GM12878 (cell line): ENCODE measurements around the gene KRTAP24-1. TPM values are rescaled to one million over a fixed set of nuclear protein-coding genes. Genes with fewer than 3 reads are reported as not detected.

Experiments
- ATAC-seq: fragments of 200-7000 bp; cut with Tn5 transposase; 3 replicates; pipeline ENCODE4 v1.9.1; 2020; ENCODE audit warnings: mild to moderate bottlenecking, moderate library complexity
- BruUV-seq: library from RNA; stranded (reverse); fragments of 400-500 nt; replicated peaks from 2 replicates; lab custom pipeline; 2021; lab: Mats Ljungman, UMichigan
- CTCF ChIA-PET: fragments of 300-600 bp; sonication (Branson Sonifier 250); formaldehyde crosslinking; extraction: SDS; loops from one replicate; lab custom pipeline; 2021; ENCODE audit warnings: inconsistent platforms; lab: Yijun Ruan, JAX
- POLR2A ChIA-PET: fragments of 350-600 bp; formaldehyde crosslinking; extraction: SDS; loops from one replicate; lab custom pipeline; 2021; ENCODE audit warnings: inconsistent platforms; lab: Charles Lee
- RAD21 ChIA-PET: fragments of 300-600 bp; sonication (Branson Sonifier 250); formaldehyde crosslinking; loops from one replicate; lab custom pipeline; 2023; ENCODE audit warnings: antibody characterized with exemption; ENCODE audit not compliant: unreplicated experiment; lab: Charles Lee
- SMC1A ChIA-PET: fragments of 300-600 bp; sonication (Branson Sonifier 250); formaldehyde crosslinking; loops from one replicate; lab custom pipeline; 2023; ENCODE audit not compliant: unreplicated experiment, uncharacterized antibody; lab: Charles Lee
- DNase-seq: peaks from one replicate; pipeline ENCODE4 v3.0.0-alpha.2; 2011; ENCODE audit warnings: low read depth, low spot score
- FAIRE-seq: peaks from 3 replicates; lab custom pipeline; 2011; peaks lifted over from hg19 to GRCh38; lab: Jason Lieb, UNC
- H2AFZ ChIP-seq: 2 replicates; pipeline ENCODE4 v1.6.0; 2011; ENCODE audit warnings: low read depth, low read length, control low read depth; ENCODE audit not compliant: control insufficient read depth
- H3K27ac ChIP-seq: 2 replicates; pipeline ENCODE4 v1.5.1; 2011; ENCODE audit warnings: control low read depth; ENCODE audit not compliant: control insufficient read depth, insufficient read depth
- H3K27me3 ChIP-seq, 2 experiments: replicated peaks in 1 of 2; 2 replicates each; pipeline versions ENCODE4 v1.6.0 to v1.6.1; 2011; ENCODE audit warnings: low read length in 1 of 2; ENCODE audit not compliant: control insufficient read depth in 2 of 2, insufficient read depth in 2 of 2
- H3K36me3 ChIP-seq, 2 experiments: 2 replicates each; pipeline ENCODE4 v1.5.1; 2011; ENCODE audit warnings: low read length in 1 of 2; ENCODE audit not compliant: control insufficient read depth in 2 of 2, insufficient read depth in 2 of 2
- H3K4me1 ChIP-seq: 2 replicates; pipeline ENCODE4 v1.6.1; 2011; ENCODE audit warnings: mild to moderate bottlenecking, low read length, moderate library complexity, mixed read lengths; ENCODE audit not compliant: control insufficient read depth, insufficient read depth
- H3K4me2 ChIP-seq: 2 replicates; pipeline ENCODE4 v1.6.0; 2011; ENCODE audit warnings: control low read depth; ENCODE audit not compliant: control insufficient read depth, insufficient read depth
- H3K4me3 ChIP-seq: fragments of 200-600 bp; sonication (generic); 2 replicates; pipeline ENCODE4 v1.5.1; 2016
- H3K79me2 ChIP-seq: 2 replicates; pipeline ENCODE4 v1.6.0; 2011; ENCODE audit warnings: low read length; ENCODE audit not compliant: control insufficient read depth, insufficient read depth
- H3K9ac ChIP-seq: 2 replicates; pipeline ENCODE4 v1.8.0; 2011; ENCODE audit warnings: low read length, control low read depth, mixed read lengths; ENCODE audit not compliant: control insufficient read depth, insufficient read depth
- H3K9me3 ChIP-seq: replicated peaks from 3 replicates; pipeline ENCODE4 v1.5.1; 2011; ENCODE audit warnings: mild to moderate bottlenecking, low read length; ENCODE audit not compliant: control insufficient read depth, insufficient read depth
- H4K20me1 ChIP-seq: 2 replicates; pipeline ENCODE4 v1.6.0; 2011; ENCODE audit not compliant: control insufficient read depth, insufficient read depth
- EZH2 ChIP-seq: IDR thresholded peaks from 2 replicates; pipeline ENCODE4 v1.6.1; 2012; ENCODE audit warnings: low read depth, mild to moderate bottlenecking, control low read depth, inconsistent platforms, low read length, borderline replicate concordance; ENCODE audit not compliant: control insufficient read depth
- POLR2A ChIP-seq: IDR thresholded peaks from 2 replicates; pipeline ENCODE4 v1.6.1; 2011; ENCODE audit warnings: low read depth, mild to moderate bottlenecking, low read length
- STAT1 ChIP-seq: fragments of 450-650 bp; conservative IDR thresholded peaks from 2 replicates; pipeline ENCODE4 v1.6.1; 2014; ENCODE audit warnings: antibody characterized with exemption, mild to moderate bottlenecking
- TCF7 ChIP-seq: IDR thresholded peaks from 2 replicates; pipeline ENCODE4 v1.6.1; 2014; ENCODE audit warnings: antibody characterized with exemption, borderline replicate concordance
- ZBED1 ChIP-seq: IDR thresholded peaks from 2 replicates; pipeline ENCODE4 v1.6.1; 2016; ENCODE audit warnings: borderline replicate concordance
- ZNF274 ChIP-seq: IDR thresholded peaks from one replicate; pipeline ENCODE4 v1.8.0; 2011; ENCODE audit not compliant: insufficient read length, insufficient read depth
- whole genome bisulfite sequencing: methylation state at CpG from one replicate; pipeline ENCODE4 v1.1.6; 2016; ENCODE audit warnings: low lambda C conversion rate; ENCODE audit not compliant: insufficient replicate concordance, insufficient coverage; ENCODE audit errors: missing lambda C conversion rate; 5-methylcytosine and 5-hydroxymethylcytosine counted together
- in situ Hi-C: fragments of 300-500 bp; cut with MboI; formaldehyde crosslinking; loops from 9 replicates; pipeline ENCODE4 v1.14.3; 2018; ENCODE audit warnings: mixed read lengths
- intact Hi-C: fragments of 100-400 bp; cut with micrococcal nuclease; formaldehyde crosslinking; loops from one replicate; pipeline ENCODE4 v1.14.2; 2022; ENCODE audit not compliant: unreplicated experiment
- polyA plus RNA-seq, 11 experiments: library from polyadenylated mRNA; depleted of rRNA in 4 of 11; unstranded in 6 of 11; stranded (reverse) in 5 of 11; fragments of >200 nt; fragmentation: Nextera tagmentation in 4 of 11; fragmentation: Illumina TruSeq in 1 of 11; extraction: Ambion mirVana in 4 of 11; extraction: Trizol in 1 of 11; gene quantifications; 1 replicate in 1 of 11; 2 replicates in 10 of 11; pipeline versions ENCODE4 v1.2.1 to v1.2.3, GENCODE V29; 2011 to 2016; ENCODE audit warnings: inconsistent platforms in 2 of 11, missing spikeins in 2 of 11, low read depth in 1 of 11
- total RNA-seq, 4 experiments: library from RNA; depleted of rRNA in 3 of 4; stranded (reverse); fragments of >200 nt in 3 of 4; fragmentation: Illumina TruSeq in 1 of 4; extraction: Trizol in 1 of 4; gene quantifications; 2 replicates each; pipeline versions ENCODE4 v1.2.1 to v1.2.3, GENCODE V29; 2013 to 2021
- TF ChIP-seq, protein P1 (sequence below): IDR thresholded peaks from 2 replicates; pipeline ENCODE4 v1.6.1; 2012; ENCODE audit warnings: mild to moderate bottlenecking, low read depth, low read length
- TF ChIP-seq, protein P2 (sequence below): fragments of 450-650 bp; IDR thresholded peaks from 2 replicates; pipeline ENCODE4 v1.6.1; 2016; ENCODE audit warnings: mild to moderate bottlenecking, moderate library complexity, borderline replicate concordance
- TF ChIP-seq, protein P3 (sequence below): IDR thresholded peaks from 2 replicates; pipeline ENCODE4 v1.6.1; 2012; ENCODE audit warnings: low read depth, low read length, improper control_type of control experiment
- TF ChIP-seq, protein P4 (sequence below): fragments of 450-650 bp; IDR thresholded peaks from 2 replicates; pipeline ENCODE4 v1.6.1; 2017; ENCODE audit warnings: mild to moderate bottlenecking, low read depth, inconsistent platforms; ENCODE audit not compliant: poor library complexity, severe bottlenecking

The KRTAP24-1 gene
- total and polyA plus RNA-seq, 10 of the 15 experiments (the other 5 are each of a cell fraction or from before 2014, with no cell fraction given) = not detected

DNA sequence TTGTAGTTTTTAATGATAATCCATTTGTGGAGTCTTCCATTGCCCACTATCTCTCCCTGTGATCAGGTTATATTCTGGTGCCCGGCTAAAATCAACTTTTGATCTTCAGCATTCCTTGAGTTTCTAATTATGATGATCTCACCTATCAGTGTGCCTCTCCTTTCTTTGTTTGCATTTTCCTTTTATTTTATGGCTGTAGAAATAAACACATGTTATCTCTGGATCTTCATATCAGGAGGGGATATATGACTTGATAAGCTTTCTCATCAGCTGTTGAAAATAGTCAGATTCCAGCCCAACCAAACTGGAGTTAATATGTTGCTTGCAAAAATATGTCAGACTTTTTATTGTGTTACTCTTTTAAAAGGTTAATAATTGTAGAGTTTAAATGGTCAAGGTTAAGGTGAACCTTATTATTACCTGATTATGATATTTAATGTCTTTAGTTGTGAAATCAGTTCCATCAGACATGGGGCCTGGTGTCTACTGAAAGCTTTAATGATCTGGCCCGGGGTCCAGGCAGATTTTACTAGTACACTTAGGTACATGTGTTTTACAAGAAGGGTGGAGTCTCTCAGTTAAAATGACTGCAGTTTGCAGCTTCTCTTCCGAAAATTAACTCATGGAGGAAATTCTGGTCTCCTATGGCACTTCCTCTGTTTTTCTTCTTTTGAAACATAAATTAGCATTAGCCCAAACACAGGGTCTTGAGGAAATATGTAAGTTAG is 12.8 kb downstream of the KRTAP24-1 start:
- intact Hi-C loops = no loop called here
- ChIA-PET SMC1A (no interaction called here), RAD21 (no interaction called here)
- TF ChIP-seq STAT1 (no peak), ZNF274 (no peak), POLR2A (no peak), TCF7 (no peak), EZH2 (no peak), ZBED1 (no peak)
- TF ChIP-seq, protein P1, sequence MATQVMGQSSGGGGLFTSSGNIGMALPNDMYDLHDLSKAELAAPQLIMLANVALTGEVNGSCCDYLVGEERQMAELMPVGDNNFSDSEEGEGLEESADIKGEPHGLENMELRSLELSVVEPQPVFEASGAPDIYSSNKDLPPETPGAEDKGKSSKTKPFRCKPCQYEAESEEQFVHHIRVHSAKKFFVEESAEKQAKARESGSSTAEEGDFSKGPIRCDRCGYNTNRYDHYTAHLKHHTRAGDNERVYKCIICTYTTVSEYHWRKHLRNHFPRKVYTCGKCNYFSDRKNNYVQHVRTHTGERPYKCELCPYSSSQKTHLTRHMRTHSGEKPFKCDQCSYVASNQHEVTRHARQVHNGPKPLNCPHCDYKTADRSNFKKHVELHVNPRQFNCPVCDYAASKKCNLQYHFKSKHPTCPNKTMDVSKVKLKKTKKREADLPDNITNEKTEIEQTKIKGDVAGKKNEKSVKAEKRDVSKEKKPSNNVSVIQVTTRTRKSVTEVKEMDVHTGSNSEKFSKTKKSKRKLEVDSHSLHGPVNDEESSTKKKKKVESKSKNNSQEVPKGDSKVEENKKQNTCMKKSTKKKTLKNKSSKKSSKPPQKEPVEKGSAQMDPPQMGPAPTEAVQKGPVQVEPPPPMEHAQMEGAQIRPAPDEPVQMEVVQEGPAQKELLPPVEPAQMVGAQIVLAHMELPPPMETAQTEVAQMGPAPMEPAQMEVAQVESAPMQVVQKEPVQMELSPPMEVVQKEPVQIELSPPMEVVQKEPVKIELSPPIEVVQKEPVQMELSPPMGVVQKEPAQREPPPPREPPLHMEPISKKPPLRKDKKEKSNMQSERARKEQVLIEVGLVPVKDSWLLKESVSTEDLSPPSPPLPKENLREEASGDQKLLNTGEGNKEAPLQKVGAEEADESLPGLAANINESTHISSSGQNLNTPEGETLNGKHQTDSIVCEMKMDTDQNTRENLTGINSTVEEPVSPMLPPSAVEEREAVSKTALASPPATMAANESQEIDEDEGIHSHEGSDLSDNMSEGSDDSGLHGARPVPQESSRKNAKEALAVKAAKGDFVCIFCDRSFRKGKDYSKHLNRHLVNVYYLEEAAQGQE = no peak
- TF ChIP-seq, protein P2, sequence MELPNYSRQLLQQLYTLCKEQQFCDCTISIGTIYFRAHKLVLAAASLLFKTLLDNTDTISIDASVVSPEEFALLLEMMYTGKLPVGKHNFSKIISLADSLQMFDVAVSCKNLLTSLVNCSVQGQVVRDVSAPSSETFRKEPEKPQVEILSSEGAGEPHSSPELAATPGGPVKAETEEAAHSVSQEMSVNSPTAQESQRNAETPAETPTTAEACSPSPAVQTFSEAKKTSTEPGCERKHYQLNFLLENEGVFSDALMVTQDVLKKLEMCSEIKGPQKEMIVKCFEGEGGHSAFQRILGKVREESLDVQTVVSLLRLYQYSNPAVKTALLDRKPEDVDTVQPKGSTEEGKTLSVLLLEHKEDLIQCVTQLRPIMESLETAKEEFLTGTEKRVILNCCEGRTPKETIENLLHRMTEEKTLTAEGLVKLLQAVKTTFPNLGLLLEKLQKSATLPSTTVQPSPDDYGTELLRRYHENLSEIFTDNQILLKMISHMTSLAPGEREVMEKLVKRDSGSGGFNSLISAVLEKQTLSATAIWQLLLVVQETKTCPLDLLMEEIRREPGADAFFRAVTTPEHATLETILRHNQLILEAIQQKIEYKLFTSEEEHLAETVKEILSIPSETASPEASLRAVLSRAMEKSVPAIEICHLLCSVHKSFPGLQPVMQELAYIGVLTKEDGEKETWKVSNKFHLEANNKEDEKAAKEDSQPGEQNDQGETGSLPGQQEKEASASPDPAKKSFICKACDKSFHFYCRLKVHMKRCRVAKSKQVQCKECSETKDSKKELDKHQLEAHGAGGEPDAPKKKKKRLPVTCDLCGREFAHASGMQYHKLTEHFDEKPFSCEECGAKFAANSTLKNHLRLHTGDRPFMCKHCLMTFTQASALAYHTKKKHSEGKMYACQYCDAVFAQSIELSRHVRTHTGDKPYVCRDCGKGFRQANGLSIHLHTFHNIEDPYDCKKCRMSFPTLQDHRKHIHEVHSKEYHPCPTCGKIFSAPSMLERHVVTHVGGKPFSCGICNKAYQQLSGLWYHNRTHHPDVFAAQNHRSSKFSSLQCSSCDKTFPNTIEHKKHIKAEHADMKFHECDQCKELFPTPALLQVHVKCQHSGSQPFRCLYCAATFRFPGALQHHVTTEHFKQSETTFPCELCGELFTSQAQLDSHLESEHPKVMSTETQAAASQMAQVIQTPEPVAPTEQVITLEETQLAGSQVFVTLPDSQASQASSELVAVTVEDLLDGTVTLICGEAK = no peak
- TF ChIP-seq, protein P3, sequence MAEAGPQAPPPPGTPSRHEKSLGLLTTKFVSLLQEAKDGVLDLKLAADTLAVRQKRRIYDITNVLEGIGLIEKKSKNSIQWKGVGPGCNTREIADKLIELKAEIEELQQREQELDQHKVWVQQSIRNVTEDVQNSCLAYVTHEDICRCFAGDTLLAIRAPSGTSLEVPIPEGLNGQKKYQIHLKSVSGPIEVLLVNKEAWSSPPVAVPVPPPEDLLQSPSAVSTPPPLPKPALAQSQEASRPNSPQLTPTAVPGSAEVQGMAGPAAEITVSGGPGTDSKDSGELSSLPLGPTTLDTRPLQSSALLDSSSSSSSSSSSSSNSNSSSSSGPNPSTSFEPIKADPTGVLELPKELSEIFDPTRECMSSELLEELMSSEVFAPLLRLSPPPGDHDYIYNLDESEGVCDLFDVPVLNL = no peak
- TF ChIP-seq, protein P4, sequence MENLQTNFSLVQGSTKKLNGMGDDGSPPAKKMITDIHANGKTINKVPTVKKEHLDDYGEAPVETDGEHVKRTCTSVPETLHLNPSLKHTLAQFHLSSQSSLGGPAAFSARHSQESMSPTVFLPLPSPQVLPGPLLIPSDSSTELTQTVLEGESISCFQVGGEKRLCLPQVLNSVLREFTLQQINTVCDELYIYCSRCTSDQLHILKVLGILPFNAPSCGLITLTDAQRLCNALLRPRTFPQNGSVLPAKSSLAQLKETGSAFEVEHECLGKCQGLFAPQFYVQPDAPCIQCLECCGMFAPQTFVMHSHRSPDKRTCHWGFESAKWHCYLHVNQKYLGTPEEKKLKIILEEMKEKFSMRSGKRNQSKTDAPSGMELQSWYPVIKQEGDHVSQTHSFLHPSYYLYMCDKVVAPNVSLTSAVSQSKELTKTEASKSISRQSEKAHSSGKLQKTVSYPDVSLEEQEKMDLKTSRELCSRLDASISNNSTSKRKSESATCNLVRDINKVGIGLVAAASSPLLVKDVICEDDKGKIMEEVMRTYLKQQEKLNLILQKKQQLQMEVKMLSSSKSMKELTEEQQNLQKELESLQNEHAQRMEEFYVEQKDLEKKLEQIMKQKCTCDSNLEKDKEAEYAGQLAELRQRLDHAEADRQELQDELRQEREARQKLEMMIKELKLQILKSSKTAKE = no peak

More for the DNA sequence above, 12.8 kb downstream of the KRTAP24-1 start:
- no peaks in the 10 kb centered on the region for H3K36me3 ChIP-seq
- no peak for FAIRE-seq
- WGBS = 20% methylated on average over 3 of the region's 3 CpGs
- DNase-seq = no peak
- no peak for ATAC-seq
- H3K79me2 ChIP-seq = no peaks in the 10 kb centered on the region
- H3K4me2 ChIP-seq = no peak overlapping the region
- H4K20me1 ChIP-seq = no peaks in the 10 kb centered on the region
- H3K9ac ChIP-seq = no peak overlapping the region
- no TSS peak for BruUV-seq
- H3K4me3 ChIP-seq = no peak overlapping the region
- POLR2A ChIA-PET = no interaction called here
- no peaks in the 10 kb centered on the region for H3K4me1 ChIP-seq
- no peaks in the 10 kb centered on the region for H3K27me3 ChIP-seq
- CTCF ChIA-PET = interaction anchor here (0.6 to 0.9 kb wide), 2 partner anchors 10 to 135 kb away, joined by 3 to 4 read pairs; no protein-coding TSS in a partner anchor
- in situ Hi-C loops = no loop called here
- H2AFZ ChIP-seq = no peak overlapping the region
- no peak overlapping the region for H3K27ac ChIP-seq
- no peaks in the 10 kb centered on the region for H3K9me3 ChIP-seq
